SK-N-MC (cell line): ENCODE measurements around the gene OSBPL1A.

ENCODE experiments used
- DNase-seq: peaks from one replicate; pipeline ENCODE4 v3.0.0-alpha.2; 2011; ENCODE audit warnings: low read depth, low spot score
- H3K27ac ChIP-seq: fragments of 200-600 bp; sonication (generic); 2 replicates; pipeline ENCODE4 v1.5.1; 2016; ENCODE audit warnings: mixed run types
- H3K36me3 ChIP-seq: fragments of 200-600 bp; sonication (generic); 2 replicates; pipeline ENCODE4 v1.6.1; 2017; ENCODE audit warnings: antibody characterized with exemption, low read length, mixed read lengths; ENCODE audit not compliant: insufficient read depth
- H3K4me3 ChIP-seq: fragments of 200-600 bp; sonication (generic); 2 replicates; pipeline ENCODE4 v1.5.1; 2016
- H3K9ac ChIP-seq: fragments of 200-600 bp; sonication (generic); 2 replicates; pipeline ENCODE4 v1.8.0; 2017; ENCODE audit warnings: mixed run types, mixed read lengths; ENCODE audit not compliant: insufficient read length
- H3K9me3 ChIP-seq: fragments of 200-600 bp; sonication (generic); 2 replicates; pipeline ENCODE4 v1.6.1; 2017; ENCODE audit warnings: low read depth, mild to moderate bottlenecking, antibody characterized with exemption, low read length, moderate library complexity, mixed read lengths
- EZH2 ChIP-seq: fragments of 200-600 bp; sonication (generic); IDR thresholded peaks from one replicate; pipeline ENCODE4 v1.6.1; 2017; ENCODE audit warnings: antibody characterized with exemption
- FOXP2 ChIP-seq: optimal IDR thresholded peaks from 2 replicates; pipeline ENCODE3; 2011; ENCODE audit warnings: mild to moderate bottlenecking, moderate library complexity; ENCODE audit not compliant: insufficient read depth; ENCODE audit errors: extremely low read length, control extremely low read depth
- POLR2AphosphoS5 ChIP-seq: IDR thresholded peaks from 2 replicates; pipeline ENCODE4 v1.6.1; 2012; ENCODE audit warnings: mild to moderate bottlenecking, low read depth, low read length, borderline replicate concordance

Gene OSBPL1A

DNA sequence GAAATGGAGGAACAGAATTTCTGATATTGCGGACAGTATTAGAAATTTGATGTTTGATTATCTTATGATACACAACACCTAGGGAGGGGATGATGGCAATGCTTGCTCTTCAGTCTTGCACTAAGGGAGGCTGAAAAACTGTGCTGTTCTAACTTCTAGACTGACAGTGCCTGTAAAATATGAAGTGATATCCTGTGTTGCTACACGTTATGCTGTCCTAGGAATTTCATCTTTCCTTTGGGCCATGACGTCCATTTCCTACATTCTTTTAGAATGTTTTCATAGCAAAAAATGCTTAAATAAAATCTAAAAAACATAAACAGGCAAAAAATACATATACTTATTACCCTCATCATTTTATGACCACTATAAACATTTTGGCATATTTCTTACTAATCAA lies 55.3 kb downstream of the OSBPL1A start:
- Histone ChIP-seq H3K27ac (no peak overlapping the region), H3K9ac (no peak overlapping the region), H3K4me3 (no peak overlapping the region), H3K9me3 (peaks cover 7% of the 10 kb centered on the region; the same call in 1 of the 2 replicates), H3K36me3 (peaks cover 4% of the 10 kb centered on the region; the same call in 1 of the 2 replicates)
- no peak for DNase-seq
- TF ChIP-seq EZH2, result no peak
- no peak for TF ChIP-seq POLR2AphosphoS5
- no peak for TF ChIP-seq FOXP2

DNA sequence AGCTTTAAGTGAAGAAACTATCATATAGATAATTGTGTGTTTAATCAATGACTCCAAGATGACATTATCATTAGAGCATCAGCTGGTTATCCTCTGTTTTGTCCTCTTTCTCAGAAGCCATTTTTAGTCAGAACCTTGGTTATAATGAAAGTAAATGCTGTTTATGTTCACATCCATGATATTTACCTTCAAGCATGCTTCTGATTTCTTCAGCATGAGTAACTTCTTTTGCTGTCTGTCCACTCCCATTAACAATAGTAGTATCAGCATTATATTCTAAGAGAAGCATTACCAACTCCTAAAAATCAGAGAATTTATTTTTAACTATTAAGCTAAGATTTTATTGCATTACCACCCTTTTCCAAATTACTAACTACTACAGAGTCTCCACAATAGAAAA lies 56.3 kb downstream of the OSBPL1A start:
- peaks cover 4% of the 10 kb centered on the region; the same call in 1 of the 2 replicates for H3K36me3 ChIP-seq
- H3K9me3 ChIP-seq, result peaks cover 7% of the 10 kb centered on the region; the same call in 1 of the 2 replicates
- no peak for DNase-seq
- H3K27ac ChIP-seq, result no peak overlapping the region
- TF ChIP-seq FOXP2, result no peak
- no peak for TF ChIP-seq POLR2AphosphoS5
- no peak for TF ChIP-seq EZH2
- no peak overlapping the region for H3K9ac ChIP-seq
- no peak overlapping the region for H3K4me3 ChIP-seq

DNA sequence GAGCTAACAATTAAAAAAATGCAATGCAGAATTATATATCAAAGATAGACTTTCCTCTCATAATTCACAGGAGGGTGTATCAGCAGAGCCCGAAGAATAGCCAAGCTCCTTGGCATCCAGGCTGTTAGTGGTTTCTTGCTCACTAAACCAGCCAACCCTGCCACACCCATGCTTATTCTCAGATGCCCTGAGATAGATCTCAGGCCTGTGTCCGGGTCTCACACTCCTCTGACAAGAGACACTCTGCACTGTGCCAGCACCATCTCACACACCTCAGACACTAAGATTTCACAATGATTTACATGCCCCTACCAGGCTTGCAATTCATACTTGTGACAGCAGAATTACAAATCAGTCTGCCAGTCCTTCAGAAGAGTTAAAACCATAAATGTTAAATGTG lies 64.5 kb downstream of the OSBPL1A start:
- TF ChIP-seq EZH2 (no peak), FOXP2 (no peak), POLR2AphosphoS5 (no peak)
- no peak overlapping the region for H3K27ac ChIP-seq
- no peak overlapping the region for H3K9ac ChIP-seq
- H3K36me3 ChIP-seq, result peaks cover 16% of the 10 kb centered on the region
- H3K4me3 ChIP-seq, result no peak overlapping the region
- no peak for DNase-seq
- no peaks in the 10 kb centered on the region for H3K9me3 ChIP-seq

DNA sequence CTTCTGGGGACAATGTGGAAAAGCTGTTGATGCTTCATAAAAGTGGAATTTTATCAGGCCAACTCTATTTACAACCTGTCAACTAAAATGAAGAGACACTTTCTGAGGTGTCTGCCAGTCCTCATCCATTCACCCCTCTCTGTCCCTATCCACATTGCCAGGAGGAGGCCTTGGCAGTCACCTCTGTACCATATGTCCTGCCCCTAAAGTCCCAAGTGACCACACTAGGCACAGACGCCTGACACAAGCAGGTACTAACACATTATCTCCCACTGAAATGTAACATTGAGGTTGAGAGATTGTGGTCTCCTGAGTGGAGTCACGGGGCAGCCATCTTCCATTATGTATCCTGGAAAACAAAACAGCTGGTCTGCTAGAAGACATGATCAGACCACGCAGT lies 71.4 kb downstream of the OSBPL1A start:
- Histone ChIP-seq H3K4me3 (no peak overlapping the region), H3K27ac (no peak overlapping the region), H3K9me3 (no peaks in the 10 kb centered on the region), H3K36me3 (no peaks in the 10 kb centered on the region), H3K9ac (no peak overlapping the region)
- DNase-seq, result no peak
- TF ChIP-seq EZH2 (no peak), POLR2AphosphoS5 (no peak), FOXP2 (no peak)

DNA sequence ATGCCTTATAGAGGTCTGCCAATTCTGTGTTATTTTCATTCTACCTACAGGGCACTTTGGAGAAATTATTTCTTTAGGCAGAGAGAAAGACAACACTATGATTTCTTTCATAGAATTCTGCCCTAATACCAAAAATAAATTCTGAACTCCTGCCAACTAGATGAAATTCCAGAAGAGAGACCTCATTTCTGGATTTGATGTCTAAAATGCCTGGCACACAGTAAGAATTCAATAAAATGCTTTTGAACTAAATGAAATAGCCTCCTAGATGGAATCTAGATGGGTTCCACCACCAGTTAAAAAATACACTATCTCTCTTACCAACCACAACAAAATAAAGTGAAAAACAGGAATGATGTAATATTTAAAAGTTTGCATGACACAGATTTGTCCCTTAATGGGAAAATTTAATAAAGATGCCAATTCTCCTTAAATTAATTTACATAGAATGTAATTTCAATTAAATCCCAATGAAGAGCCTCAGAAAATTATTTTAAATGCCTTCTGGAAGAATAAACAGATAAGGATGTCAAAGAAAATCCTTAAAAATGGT lies 75.0 kb downstream of the OSBPL1A start:
- DNase-seq, result no peak

DNA sequence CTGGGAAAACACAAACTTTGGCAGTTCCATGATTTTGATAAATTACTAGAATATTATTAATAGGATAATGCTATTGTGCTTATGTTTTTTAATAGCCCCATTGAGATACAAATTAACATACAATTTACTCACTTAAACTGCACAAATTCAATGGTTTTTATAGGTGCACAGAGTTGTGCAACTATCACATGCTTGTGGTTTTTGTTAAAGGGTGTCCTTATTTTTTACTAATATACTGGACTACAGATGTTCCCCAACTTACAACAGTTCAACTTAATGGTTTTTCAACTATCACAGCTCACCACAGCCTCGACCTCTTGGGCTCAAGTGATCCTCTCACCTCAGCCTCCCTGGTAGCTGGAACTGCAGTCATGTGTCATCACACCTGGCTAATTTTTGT lies 76.6 kb downstream of the OSBPL1A start:
- TF ChIP-seq EZH2, result no peak
- TF ChIP-seq FOXP2, result no peak
- no peak for TF ChIP-seq POLR2AphosphoS5
- H3K9ac ChIP-seq, result no peak overlapping the region
- no peak overlapping the region for H3K27ac ChIP-seq
- no peaks in the 10 kb centered on the region for H3K36me3 ChIP-seq
- no peak overlapping the region for H3K4me3 ChIP-seq
- no peaks in the 10 kb centered on the region for H3K9me3 ChIP-seq
- no peak for DNase-seq

More for the DNA sequence above, 75.0 kb downstream of the OSBPL1A start:
- TF ChIP-seq POLR2AphosphoS5 (no peak), EZH2 (no peak), FOXP2 (no peak)
- H3K9ac ChIP-seq, result no peak overlapping the region
- no peaks in the 10 kb centered on the region for H3K9me3 ChIP-seq
- peak overlapping the region; percentile 81 for H3K27ac ChIP-seq
- no peaks in the 10 kb centered on the region for H3K36me3 ChIP-seq
- H3K4me3 ChIP-seq, result no peak overlapping the region

DNA sequence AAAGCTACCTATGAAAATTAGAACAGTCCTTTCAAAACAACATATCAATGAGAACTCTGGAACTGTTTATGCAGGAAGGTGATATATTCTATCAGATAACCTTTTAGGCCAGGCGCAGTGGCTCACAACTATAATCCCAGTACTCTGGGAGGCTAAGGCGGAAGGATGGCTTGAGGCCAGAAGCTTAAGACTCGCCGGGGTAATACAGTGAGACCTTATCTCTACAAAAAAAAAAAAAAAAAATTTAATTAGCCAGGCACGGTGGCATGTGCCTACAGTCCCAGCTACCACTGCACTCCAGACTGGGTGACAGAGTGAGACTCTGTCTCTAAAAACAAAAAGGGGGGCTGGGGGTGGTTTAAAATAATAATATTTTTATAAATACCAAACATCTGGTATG lies 77.9 kb downstream of the OSBPL1A start:
- Histone ChIP-seq H3K4me3 (no peak overlapping the region), H3K9me3 (no peaks in the 10 kb centered on the region), H3K36me3 (no peaks in the 10 kb centered on the region), H3K9ac (no peak overlapping the region), H3K27ac (no peak overlapping the region)
- no peak for TF ChIP-seq EZH2
- no peak for TF ChIP-seq FOXP2
- TF ChIP-seq POLR2AphosphoS5, result no peak
- DNase-seq, result no peak

DNA sequence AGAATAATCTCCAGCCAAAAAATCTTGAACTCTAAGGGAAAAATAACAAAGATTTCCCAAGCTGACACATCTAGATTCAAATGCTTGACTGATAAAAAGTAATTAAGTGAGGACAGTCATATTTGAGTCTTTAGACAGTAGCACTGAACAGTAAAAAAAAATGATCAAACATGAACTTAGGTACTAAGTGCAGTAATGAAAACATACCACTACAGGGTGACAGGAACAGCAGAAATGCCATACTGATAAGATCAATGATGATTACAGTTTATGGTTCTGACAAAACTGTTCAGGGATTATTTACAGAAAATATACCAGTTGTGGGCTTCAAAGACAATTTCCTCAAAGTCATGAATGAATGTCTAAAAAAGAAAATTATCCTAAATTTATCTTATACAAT lies 80.3 kb downstream of the OSBPL1A start:
- DNase-seq, result no peak
- Histone ChIP-seq H3K9ac (no peak overlapping the region), H3K27ac (no peak overlapping the region), H3K4me3 (no peak overlapping the region), H3K9me3 (no peaks in the 10 kb centered on the region), H3K36me3 (0 out of 2 replicates have a peak, but pooled peaks cover 3% of the 10 kb centered on the region)
- TF ChIP-seq FOXP2 (no peak), EZH2 (no peak), POLR2AphosphoS5 (no peak)

DNA sequence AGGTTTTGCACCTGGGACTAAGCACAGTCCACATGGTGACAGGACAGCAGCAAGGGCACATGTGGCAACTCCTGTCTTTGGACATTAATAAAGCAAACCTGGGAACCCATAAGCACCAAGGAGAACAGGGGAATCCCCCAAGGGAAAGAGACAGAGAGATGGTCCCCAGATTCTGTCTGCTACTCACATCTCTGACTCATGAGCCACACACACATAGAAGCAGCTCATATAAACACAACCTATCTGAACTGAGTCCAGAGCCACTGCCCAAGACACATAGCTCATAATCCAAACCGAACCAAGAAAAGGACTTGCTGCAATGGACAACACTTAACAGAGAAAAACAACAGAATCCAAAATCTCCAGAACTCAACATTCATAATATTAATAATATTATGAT lies 82.5 kb downstream of the OSBPL1A start:
- Histone ChIP-seq H3K9ac (no peak overlapping the region), H3K27ac (no peak overlapping the region), H3K4me3 (no peak overlapping the region), H3K9me3 (no peaks in the 10 kb centered on the region), H3K36me3 (peaks cover 15% of the 10 kb centered on the region)
- DNase-seq, result no peak
- no peak for TF ChIP-seq POLR2AphosphoS5
- no peak for TF ChIP-seq EZH2
- TF ChIP-seq FOXP2, result no peak
